GM23338 (cell line): ENCODE results near the gene IMPG1. TPM values are rescaled to one million over a fixed set of nuclear protein-coding genes. Genes with fewer than 3 reads are reported as not detected.

ENCODE experiments used
- ATAC-seq: fragments of 200-7000 bp; cut with Tn5 transposase; 3 replicates; pipeline ENCODE4 v1.9.1; 2020
- DNase-seq: peaks from one replicate; pipeline ENCODE4 v3.0.0-alpha.2; 2015; ENCODE audit warnings: low spot score
- H2AFZ ChIP-seq: fragments of 200-600 bp; sonication (generic); 2 replicates; pipeline ENCODE4 v1.8.0; 2016; ENCODE audit warnings: antibody characterized with exemption, mild to moderate bottlenecking, moderate library complexity
- H3F3A ChIP-seq: fragments of 200-600 bp; sonication (generic); replicated peaks from 2 replicates; pipeline ENCODE4 v1.8.0; 2017; ENCODE audit warnings: antibody characterized with exemption, mixed run types, low read depth
- H3K27ac ChIP-seq: fragments of 200-600 bp; sonication (generic); 2 replicates; pipeline ENCODE4 v1.6.1; 2016; ENCODE audit warnings: low read depth
- H3K27me3 ChIP-seq: fragments of 200-600 bp; sonication (generic); 2 replicates; pipeline ENCODE4 v1.8.0; 2016; ENCODE audit warnings: mild to moderate bottlenecking, mixed run types, moderate library complexity; ENCODE audit not compliant: insufficient read depth
- H3K36me3 ChIP-seq: fragments of 200-600 bp; sonication (generic); 2 replicates; pipeline ENCODE4 v1.8.0; 2016; ENCODE audit warnings: mild to moderate bottlenecking; ENCODE audit not compliant: insufficient read depth
- H3K4me1 ChIP-seq: fragments of 200-600 bp; sonication (generic); 2 replicates; pipeline ENCODE4 v1.8.0; 2016; ENCODE audit warnings: mild to moderate bottlenecking, moderate library complexity; ENCODE audit not compliant: insufficient read depth
- H3K4me2 ChIP-seq: fragments of 200-600 bp; sonication (generic); 2 replicates; pipeline ENCODE4 v1.7.1; 2017; ENCODE audit warnings: mixed run types
- H3K4me3 ChIP-seq: fragments of 200-600 bp; sonication (generic); 2 replicates; pipeline ENCODE4 v1.6.1; 2016; ENCODE audit warnings: mixed run types
- H3K79me2 ChIP-seq: fragments of 200-600 bp; sonication (generic); replicated peaks from 2 replicates; pipeline ENCODE4 v1.8.0; 2017; ENCODE audit warnings: mild to moderate bottlenecking; ENCODE audit not compliant: insufficient read depth
- H3K9me2 ChIP-seq: fragments of 200-600 bp; sonication (generic); 2 replicates; pipeline ENCODE4 v1.8.0; 2017; ENCODE audit not compliant: insufficient read depth
- H4K20me1 ChIP-seq: fragments of 200-600 bp; sonication (generic); replicated peaks from 2 replicates; pipeline ENCODE4 v1.8.0; 2017; ENCODE audit warnings: mild to moderate bottlenecking; ENCODE audit not compliant: insufficient read depth
- H3K27ac Mint-ChIP-seq: 2 replicates; pipeline ENCODE4 v1.8.0; 2020; ENCODE audit warnings: inconsistent platforms, mild to moderate bottlenecking, moderate library complexity, mixed read lengths
- H3K27me3 Mint-ChIP-seq: 3 replicates; pipeline ENCODE4 v1.8.0; 2022; ENCODE audit warnings: low read depth, mild to moderate bottlenecking, moderate library complexity, mixed read lengths, inconsistent platforms; ENCODE audit not compliant: insufficient read depth, poor library complexity
- H3K36me3 Mint-ChIP-seq: 3 replicates; pipeline ENCODE4 v1.8.0; 2021; ENCODE audit warnings: low read depth, mild to moderate bottlenecking, inconsistent platforms, moderate library complexity, mixed read lengths
- H3K4me1 Mint-ChIP-seq: 3 replicates; pipeline ENCODE4 v1.8.0; 2020; ENCODE audit warnings: mild to moderate bottlenecking, inconsistent platforms, mixed read lengths
- H3K4me3 Mint-ChIP-seq: 3 replicates; pipeline ENCODE4 v1.8.0; 2021; ENCODE audit warnings: moderate library complexity, mild to moderate bottlenecking, inconsistent platforms, mixed read lengths
- H3K9me3 Mint-ChIP-seq: 3 replicates; pipeline ENCODE4 v1.8.0; 2020; ENCODE audit warnings: moderate library complexity, mild to moderate bottlenecking, inconsistent platforms, mixed read lengths
- CREB1 ChIP-seq: fragments of 250-450 bp; sonication (Bioruptor Pico); IDR thresholded peaks from 2 replicates; pipeline ENCODE4 v1.5.0; 2020; ENCODE audit warnings: low read depth, mild to moderate bottlenecking, moderate library complexity
- CTCF ChIP-seq, 2 experiments: fragments of 200-600 bp in 1 of 2; sonication (generic) in 1 of 2; conservative IDR thresholded peaks; 2 replicates each; pipeline versions ENCODE4 v1.5.1 to v1.6.1; 2016 to 2017; ENCODE audit warnings: antibody characterized with exemption in 2 of 2, low read depth in 2 of 2, mild to moderate bottlenecking in 2 of 2, moderate library complexity in 1 of 2
- ETS1 ChIP-seq: IDR thresholded peaks from 2 replicates; pipeline ENCODE4 v1.6.1; 2016; ENCODE audit warnings: antibody characterized with exemption
- EZH2 ChIP-seq: fragments of 200-600 bp; sonication (generic); IDR thresholded peaks from one replicate; pipeline ENCODE4 v1.8.0; 2017; ENCODE audit warnings: antibody characterized with exemption, mild to moderate bottlenecking, low read depth; ENCODE audit not compliant: unreplicated experiment
- EZH2phosphoT487 ChIP-seq: fragments of 200-600 bp; sonication (generic); IDR thresholded peaks from one replicate; pipeline ENCODE4 v1.8.1; 2018; ENCODE audit warnings: antibody characterized with exemption; ENCODE audit not compliant: unreplicated experiment
- JUNB ChIP-seq: IDR thresholded peaks from one replicate; pipeline ENCODE4 v1.6.1; 2016; ENCODE audit warnings: antibody characterized with exemption; ENCODE audit not compliant: unreplicated experiment
- NANOG ChIP-seq: IDR thresholded peaks from 2 replicates; pipeline ENCODE4 v1.6.1; 2016; ENCODE audit warnings: antibody characterized with exemption, borderline replicate concordance
- POLR2AphosphoS5 ChIP-seq: IDR thresholded peaks from 2 replicates; pipeline ENCODE4 v1.6.1; 2016; ENCODE audit warnings: antibody characterized with exemption, low read depth
- REST ChIP-seq: IDR thresholded peaks from one replicate; pipeline ENCODE4 v1.6.1; 2018; ENCODE audit warnings: antibody characterized with exemption; ENCODE audit not compliant: unreplicated experiment
- STAT1 ChIP-seq: IDR thresholded peaks from one replicate; pipeline ENCODE4 v1.6.1; 2016; ENCODE audit warnings: antibody characterized with exemption; ENCODE audit not compliant: unreplicated experiment
- ZNF114 ChIP-seq: fragments of 250-450 bp; sonication (Bioruptor Pico); IDR thresholded peaks from 2 replicates; pipeline ENCODE4 v1.5.0; 2020; ENCODE audit warnings: mild to moderate bottlenecking, moderate library complexity
- ZNF331 ChIP-seq: fragments of 250-450 bp; sonication (Bioruptor Pico); IDR thresholded peaks from 2 replicates; pipeline ENCODE4 v1.5.0; 2020; ENCODE audit warnings: low read depth, mild to moderate bottlenecking, moderate library complexity
- ZNF462 ChIP-seq: fragments of 250-450 bp; sonication (Bioruptor Pico); IDR thresholded peaks from 2 replicates; pipeline ENCODE4 v1.5.0; 2020; ENCODE audit warnings: mild to moderate bottlenecking, moderate library complexity
- polyA plus RNA-seq: library from polyadenylated mRNA; unstranded; fragments of >200 nt; fragmentation: Nextera tagmentation; extraction: Ambion mirVana; gene quantifications from 2 replicates; pipeline ENCODE4 v1.2.1, GENCODE V29; 2016
- total RNA-seq: library from RNA; depleted of rRNA; stranded (reverse); fragments of >200 nt; shearing (Covaris generic); gene quantifications from 2 replicates; pipeline ENCODE4 v1.2.3, GENCODE V29; 2014

Gene IMPG1
- total and polyA plus RNA-seq, 2 experiments from 2014 or later: not detected

- H3K27me3 Mint-ChIP-seq: no peaks in the 10 kb centered on the region
- no peak overlapping the region for H3K4me3 ChIP-seq
- no peak overlapping the region for H3K4me3 Mint-ChIP-seq
- H3F3A ChIP-seq: no peaks in the 10 kb centered on the region
- H3K79me2 ChIP-seq: no peaks in the 10 kb centered on the region
- H3K27me3 ChIP-seq: no peaks in the 10 kb centered on the region
- DNase-seq: no peak
- no peaks in the 10 kb centered on the region for H3K9me2 ChIP-seq
- H3K36me3 ChIP-seq: no peaks in the 10 kb centered on the region
- no peak for TF ChIP-seq JUNB
- no peak for TF ChIP-seq NANOG
- no peak for TF ChIP-seq ZNF114
- no peak for TF ChIP-seq ZNF331 (CRISPR knock-in tag)
- TF ChIP-seq REST: no peak
- no peak for TF ChIP-seq STAT1
- no peak for TF ChIP-seq ZNF462 (CRISPR knock-in tag)
- no peak for TF ChIP-seq EZH2phosphoT487
- no peak for TF ChIP-seq EZH2
- TF ChIP-seq ETS1: no peak
- no peak for TF ChIP-seq POLR2AphosphoS5
- no peak for TF ChIP-seq CTCF (conservative IDR thresholded peaks at IDR 0.05; ENCODE audit: low read depth in 2 of 2)
- TF ChIP-seq CREB1 (CRISPR knock-in tag): no peak
- no peak overlapping the region for H3K27ac ChIP-seq
- no peak overlapping the region for H3K27ac Mint-ChIP-seq
- H2AFZ ChIP-seq: no peak overlapping the region
- no peak overlapping the region for H3K4me2 ChIP-seq
- H3K9me3 Mint-ChIP-seq: no peaks in the 10 kb centered on the region
- ATAC-seq: no peak
- no peaks in the 10 kb centered on the region for H3K36me3 Mint-ChIP-seq
- no peaks in the 10 kb centered on the region for H3K4me1 ChIP-seq
- no peaks in the 10 kb centered on the region; the same call in 2 of the 3 replicates for H3K4me1 Mint-ChIP-seq
- 0 out of 2 replicates have a peak, but pooled peaks cover 4% of the 10 kb centered on the region for H4K20me1 ChIP-seq
Observed at GRCh38 chr6:75926293-75927168, 145.9 kb downstream of the IMPG1 start.
